Adrenal gland (tissue), 19 donors: ENCODE results near the gene MIA3. TPM values are rescaled to one million over a fixed set of nuclear protein-coding genes. Genes with fewer than 3 reads are reported as not detected.

Source experiments
- DNase-seq, 7 donors: peaks; one replicate each; pipeline ENCODE4 v3.0.0-alpha.2; 2019 to 2020
- H3K27ac ChIP-seq, 5 donors: fragments of 200-600 bp; sonication (generic) in 4 of 5; 1 replicate in 3 of 5; 2 replicates in 2 of 5; pipeline versions ENCODE4 v1.5.1 to v1.8.0; 2016 to 2020; ENCODE audit warnings: mild to moderate bottlenecking in 1 of 5
- H3K27me3 ChIP-seq: fragments of 200-600 bp; 2 replicates; pipeline ENCODE4 v1.8.0; 2021
- H3K36me3 ChIP-seq, 2 donors: fragments of 200-600 bp; replicated peaks in 1 of 2; 1 replicate in 1 of 2; 2 replicates in 1 of 2; pipeline versions ENCODE4 v1.5.1 to v1.8.0; 2018 to 2022
- H3K4me1 ChIP-seq, 2 donors: fragments of 200-600 bp; replicated peaks in 1 of 2; 1 replicate in 1 of 2; 2 replicates in 1 of 2; pipeline versions ENCODE4 v1.5.1 to v1.8.0; 2018 to 2021
- H3K4me3 ChIP-seq, 4 donors: fragments of 200-600 bp; sonication (generic) in 3 of 4; one replicate each; pipeline ENCODE4 v1.5.1; 2016 to 2018
- H3K9me3 ChIP-seq, 3 donors: fragments of 200-600 bp; sonication (generic) in 1 of 3; replicated peaks in 1 of 3; 1 replicate in 2 of 3; 2 replicates in 1 of 3; pipeline versions ENCODE4 v1.5.1 to v1.8.0; 2016 to 2021
- POLR2A ChIP-seq, 2 donors: fragments of 450-650 bp; IDR thresholded peaks; one replicate each; pipeline ENCODE4 v1.6.1; 2017; ENCODE audit warnings: antibody characterized with exemption in 2 of 2, mild to moderate bottlenecking in 2 of 2, moderate library complexity in 1 of 2
- WGBS, 4 donors: extraction: QIAGEN DNeasy Blood & Tissue Kit in 2 of 4; methylation state at CpG; one replicate each; pipeline versions ENCODE4 v1.1.5 to v1.1.7; 2013 to 2017; 5-methylcytosine and 5-hydroxymethylcytosine counted together
- intact Hi-C, 2 donors: fragments of 100-400 bp; cut with DNase I; formaldehyde crosslinking; loops; one replicate each; pipeline versions ENCODE4 v1.14.1 to v1.15.0; 2022 to 2023
- long read RNA-seq, 10 donors: library from polyadenylated mRNA in 3 of 10; unstranded in 2 of 10; stranded (forward) in 1 of 10; transcript quantifications; one replicate each; pipeline ENCODE4 v2.0.0 and lab custom pipeline, GENCODE V29; 2021 to 2026
- polyA plus RNA-seq, 3 donors: library from polyadenylated mRNA; stranded (reverse); fragments of 200-250 nt in 2 of 3; fragments of 350-450 nt in 1 of 3; fragmentation: Illumina TruSeq in 1 of 3; extraction: RNeasy Lipid Tissue Mini Kit (QIAGEN cat#74804) in 1 of 3; gene quantifications; one replicate each; pipeline ENCODE4 v1.2.3, GENCODE V29; 2013 to 2014
- total RNA-seq, 9 donors: library from RNA; depleted of rRNA in 4 of 9; stranded (reverse); fragments of >200 nt in 4 of 9; fragments of 120-200 nt in 1 of 9; fragmentation: NEBNext Ultra II Directional in 1 of 9; extraction: Animal tissue kit (Norgen Biotek cat#: 25700) in 1 of 9; gene quantifications; one replicate each; pipeline versions ENCODE4 v1.1.0 to v1.2.4, GENCODE V29; 2013 to 2023
- TF ChIP-seq, protein P1 (sequence below), 6 experiments: fragments of 450-650 bp in 4 of 6; fragments of 200-600 bp in 2 of 6; sonication (generic) in 1 of 6; IDR thresholded peaks; 1 replicate in 5 of 6; 2 replicates in 1 of 6; pipeline versions ENCODE4 v1.5.1 to v1.8.0; 2016 to 2021; ENCODE audit warnings: antibody characterized with exemption in 6 of 6, mild to moderate bottlenecking in 2 of 6, moderate library complexity in 1 of 6
- donor health status: healthy with polysubstance abuse.
- donor health status: Bipolar disorder and iron deficiency.
- donor health status: DM: yes; HTN: yes; CAD: no.
- donor health status: DM: no; HTN: no; CAD: no.
- donor health status: DM: no; HTN: no; CAD: no.
- donor health status: DM: yes; HTN: yes; CAD: no.

Gene MIA3, protein sequence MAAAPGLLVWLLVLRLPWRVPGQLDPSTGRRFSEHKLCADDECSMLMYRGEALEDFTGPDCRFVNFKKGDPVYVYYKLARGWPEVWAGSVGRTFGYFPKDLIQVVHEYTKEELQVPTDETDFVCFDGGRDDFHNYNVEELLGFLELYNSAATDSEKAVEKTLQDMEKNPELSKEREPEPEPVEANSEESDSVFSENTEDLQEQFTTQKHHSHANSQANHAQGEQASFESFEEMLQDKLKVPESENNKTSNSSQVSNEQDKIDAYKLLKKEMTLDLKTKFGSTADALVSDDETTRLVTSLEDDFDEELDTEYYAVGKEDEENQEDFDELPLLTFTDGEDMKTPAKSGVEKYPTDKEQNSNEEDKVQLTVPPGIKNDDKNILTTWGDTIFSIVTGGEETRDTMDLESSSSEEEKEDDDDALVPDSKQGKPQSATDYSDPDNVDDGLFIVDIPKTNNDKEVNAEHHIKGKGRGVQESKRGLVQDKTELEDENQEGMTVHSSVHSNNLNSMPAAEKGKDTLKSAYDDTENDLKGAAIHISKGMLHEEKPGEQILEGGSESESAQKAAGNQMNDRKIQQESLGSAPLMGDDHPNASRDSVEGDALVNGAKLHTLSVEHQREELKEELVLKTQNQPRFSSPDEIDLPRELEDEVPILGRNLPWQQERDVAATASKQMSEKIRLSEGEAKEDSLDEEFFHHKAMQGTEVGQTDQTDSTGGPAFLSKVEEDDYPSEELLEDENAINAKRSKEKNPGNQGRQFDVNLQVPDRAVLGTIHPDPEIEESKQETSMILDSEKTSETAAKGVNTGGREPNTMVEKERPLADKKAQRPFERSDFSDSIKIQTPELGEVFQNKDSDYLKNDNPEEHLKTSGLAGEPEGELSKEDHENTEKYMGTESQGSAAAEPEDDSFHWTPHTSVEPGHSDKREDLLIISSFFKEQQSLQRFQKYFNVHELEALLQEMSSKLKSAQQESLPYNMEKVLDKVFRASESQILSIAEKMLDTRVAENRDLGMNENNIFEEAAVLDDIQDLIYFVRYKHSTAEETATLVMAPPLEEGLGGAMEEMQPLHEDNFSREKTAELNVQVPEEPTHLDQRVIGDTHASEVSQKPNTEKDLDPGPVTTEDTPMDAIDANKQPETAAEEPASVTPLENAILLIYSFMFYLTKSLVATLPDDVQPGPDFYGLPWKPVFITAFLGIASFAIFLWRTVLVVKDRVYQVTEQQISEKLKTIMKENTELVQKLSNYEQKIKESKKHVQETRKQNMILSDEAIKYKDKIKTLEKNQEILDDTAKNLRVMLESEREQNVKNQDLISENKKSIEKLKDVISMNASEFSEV (N-terminal part only)
- total RNA-seq (100 to 1,000 TPM in 2 of 9 donors, 10 to 100 TPM in 7; 37.7 to 146 (median 71.2) TPM), polyA plus RNA-seq (100 to 1,000 TPM in 1 of 3 donors, 10 to 100 TPM in 2; 33.1 to 134 (median 45.2) TPM)
- long read RNA-seq, donor 1, transcript MIA3-210 (2 exons, 401 nt), result major isoform, 6 of 33 reads
- long read RNA-seq, donor 1, partial matches to known transcripts, result 9 of 33 reads
- long read RNA-seq, donor 1, other reads (novel, unspliced or antisense), result 15 of 33 reads
- long read RNA-seq, donor 2, partial matches to known transcripts, result 7 of 12 reads
- long read RNA-seq, donor 2, other reads (novel, unspliced or antisense), result 0 of 12 reads
- long read RNA-seq, donor 3, partial matches to known transcripts, result 10 of 15 reads
- long read RNA-seq, donor 3, other reads (novel, unspliced or antisense), result 0 of 15 reads
- long read RNA-seq, donor 4, partial matches to known transcripts, result 23 of 30 reads
- long read RNA-seq, donor 4, other reads (novel, unspliced or antisense), result 6 of 30 reads
- long read RNA-seq, donor 5, full-length matches to known transcripts, result 20 of 29 reads
- long read RNA-seq, donor 5, partial matches to known transcripts, result 5 of 29 reads
- long read RNA-seq, donor 5, other reads (novel, unspliced or antisense), result 4 of 29 reads
- long read RNA-seq, donor 6, partial matches to known transcripts, result 18 of 21 reads
- long read RNA-seq, donor 6, other reads (novel, unspliced or antisense), result 1 of 21 reads
- long read RNA-seq, donor 7, partial matches to known transcripts, result 12 of 13 reads
- long read RNA-seq, donor 7, other reads (novel, unspliced or antisense), result 0 of 13 reads
- long read RNA-seq, donor 8, full-length matches to known transcripts, result 8 of 17 reads
- long read RNA-seq, donor 8, partial matches to known transcripts, result 9 of 17 reads
- long read RNA-seq, donor 8, other reads (novel, unspliced or antisense), result 0 of 17 reads
- long read RNA-seq, donor 9, partial matches to known transcripts, result 0 of 5 reads
- long read RNA-seq, donor 9, other reads (novel, unspliced or antisense), result 0 of 5 reads
- long read RNA-seq, donor 10, partial matches to known transcripts, result 0 of 3 reads
- long read RNA-seq, donor 10, other reads (novel, unspliced or antisense), result 0 of 3 reads

DNA sequence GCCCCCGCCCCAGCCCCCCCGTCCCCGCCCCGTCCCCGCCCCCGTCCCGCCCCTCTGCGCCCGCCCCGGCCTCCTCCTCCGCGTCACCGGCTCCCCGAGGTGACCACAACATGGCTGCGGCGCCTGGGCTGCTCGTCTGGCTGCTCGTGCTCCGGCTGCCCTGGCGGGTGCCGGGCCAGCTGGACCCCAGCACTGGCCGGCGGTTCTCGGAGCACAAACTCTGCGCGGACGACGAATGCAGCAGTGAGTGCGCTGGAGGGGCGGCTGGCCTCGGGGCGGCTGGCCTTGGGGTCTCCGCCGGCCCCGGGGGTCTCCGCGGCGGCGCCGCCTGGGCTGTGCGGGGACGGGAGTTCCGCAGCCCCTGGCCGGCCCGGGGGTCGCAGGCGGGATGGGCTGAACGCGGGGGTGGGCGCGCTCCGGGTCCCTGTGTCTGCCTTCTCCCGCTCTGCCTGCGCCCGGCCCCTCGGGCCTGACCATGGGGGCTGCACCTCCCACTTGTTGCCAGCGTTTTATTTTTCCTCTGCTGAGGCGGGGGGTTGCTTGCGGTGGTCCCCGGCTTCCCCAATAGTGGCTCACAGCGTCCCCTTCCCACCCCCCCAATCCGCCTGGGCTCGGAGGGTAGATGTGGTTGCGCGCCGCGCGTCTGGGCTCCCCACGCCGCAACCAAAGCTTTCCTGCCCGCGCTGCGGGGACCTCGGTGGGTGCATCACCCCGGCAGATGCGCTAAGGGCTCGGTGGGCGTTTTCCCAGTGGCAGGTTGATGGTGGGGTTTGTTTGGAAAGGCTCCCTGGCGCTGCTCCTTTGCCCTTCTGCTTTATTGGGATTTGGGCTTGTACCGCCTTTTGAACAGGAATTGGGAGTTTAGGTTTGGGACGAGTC is at the start of gene MIA3:
TSS of gene MIA3 (plus strand) at position 97 of the 879 bp plus-strand sequence. CDS start at position 111, 14 bp downstream.
- H3K4me1 ChIP-seq, result peaks cover 5 to 14% of the 10 kb centered on the region in 2 donors
- H3K36me3 ChIP-seq, result peaks cover 0 to 5% of the 10 kb centered on the region in 2 donors
- peak within 1 kb of the TSS; percentile 70 to 91 (median 85) for H3K27ac ChIP-seq
- H3K27me3 ChIP-seq, result no peaks in the 10 kb centered on the region
- WGBS, 4 donors, result 0% methylated on average over 8 to 81 of the region's 81 CpGs
- DNase-seq, result peak; percentile 17 to 83 (median 36)
- no peaks in the 10 kb centered on the region for H3K9me3 ChIP-seq
- intact Hi-C loops, result no loop called here
- peak within 1 kb of the TSS; percentile 37 to 97 (median 80) for H3K4me3 ChIP-seq
- no peak for TF ChIP-seq POLR2A (IDR thresholded peaks at IDR 0.05)
- TF ChIP-seq, protein P1, sequence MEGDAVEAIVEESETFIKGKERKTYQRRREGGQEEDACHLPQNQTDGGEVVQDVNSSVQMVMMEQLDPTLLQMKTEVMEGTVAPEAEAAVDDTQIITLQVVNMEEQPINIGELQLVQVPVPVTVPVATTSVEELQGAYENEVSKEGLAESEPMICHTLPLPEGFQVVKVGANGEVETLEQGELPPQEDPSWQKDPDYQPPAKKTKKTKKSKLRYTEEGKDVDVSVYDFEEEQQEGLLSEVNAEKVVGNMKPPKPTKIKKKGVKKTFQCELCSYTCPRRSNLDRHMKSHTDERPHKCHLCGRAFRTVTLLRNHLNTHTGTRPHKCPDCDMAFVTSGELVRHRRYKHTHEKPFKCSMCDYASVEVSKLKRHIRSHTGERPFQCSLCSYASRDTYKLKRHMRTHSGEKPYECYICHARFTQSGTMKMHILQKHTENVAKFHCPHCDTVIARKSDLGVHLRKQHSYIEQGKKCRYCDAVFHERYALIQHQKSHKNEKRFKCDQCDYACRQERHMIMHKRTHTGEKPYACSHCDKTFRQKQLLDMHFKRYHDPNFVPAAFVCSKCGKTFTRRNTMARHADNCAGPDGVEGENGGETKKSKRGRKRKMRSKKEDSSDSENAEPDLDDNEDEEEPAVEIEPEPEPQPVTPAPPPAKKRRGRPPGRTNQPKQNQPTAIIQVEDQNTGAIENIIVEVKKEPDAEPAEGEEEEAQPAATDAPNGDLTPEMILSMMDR (IDR thresholded peaks at IDR 0.05), result no peak

DNA sequence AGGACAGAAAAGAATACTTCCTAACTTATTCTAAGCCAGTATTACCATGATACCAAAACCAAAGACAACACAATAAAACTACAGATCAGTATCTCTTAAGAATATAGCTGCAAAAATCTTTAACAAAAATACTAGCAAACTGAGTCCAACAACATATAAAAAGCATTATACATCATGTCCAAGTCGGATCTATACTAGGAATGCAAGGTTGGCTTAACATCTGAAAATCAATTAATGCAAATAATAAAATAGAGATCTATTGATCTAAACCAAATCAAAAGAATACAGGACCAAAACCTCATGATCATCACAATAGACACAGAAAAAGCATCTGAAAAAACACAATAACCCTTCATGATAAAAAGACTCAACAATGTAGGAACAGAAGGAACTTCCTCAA is 47.1 kb upstream of the MIA3 start:
- Histone ChIP-seq H3K9me3 (no peaks in the 10 kb centered on the region), H3K4me3 (no peak overlapping the region), H3K27me3 (no peaks in the 10 kb centered on the region), H3K4me1 (no peaks in the 10 kb centered on the region), H3K36me3 (peaks cover 0 to 8% of the 10 kb centered on the region in 2 donors), H3K27ac (no peak overlapping the region)
- intact Hi-C loops, result no loop called here
- WGBS, 4 donors, result 95 to 100% (median 97%) methylated on average over 1 of the region's 1 CpG
- no peak for DNase-seq
- no peak for TF ChIP-seq POLR2A (IDR thresholded peaks at IDR 0.05)
- TF ChIP-seq, protein P1 (IDR thresholded peaks at IDR 0.05), result no peak
